PFSK-1 (cell line): ENCODE measurements around the gene UBL4B. TPM values are rescaled to one million over a fixed set of nuclear protein-coding genes. Genes with fewer than 3 reads are reported as not detected.

Experiments used
- FOXP2 ChIP-seq: optimal IDR thresholded peaks from 2 replicates; pipeline ENCODE3; 2011; ENCODE audit warnings: borderline replicate concordance, control low read depth, inconsistent platforms; ENCODE audit not compliant: insufficient read depth; ENCODE audit errors: extremely low read length, extremely low read depth
- POLR2AphosphoS5 ChIP-seq: IDR thresholded peaks from 2 replicates; pipeline ENCODE4 v1.6.1; 2012; ENCODE audit warnings: low read depth, mild to moderate bottlenecking, control low read depth, low read length, moderate library complexity
- REST ChIP-seq, 2 experiments: IDR thresholded peaks; 2 replicates each; pipeline versions ENCODE4 v1.6.1 to v1.8.0; 2011 to 2012; ENCODE audit warnings: low read depth in 2 of 2, low read length in 2 of 2, control low read depth in 1 of 2, inconsistent platforms in 1 of 2, mild to moderate bottlenecking in 1 of 2, moderate library complexity in 1 of 2; ENCODE audit not compliant: insufficient read depth in 1 of 2
- SIN3A ChIP-seq: IDR thresholded peaks from 2 replicates; pipeline ENCODE4 v1.6.1; 2012; ENCODE audit warnings: mild to moderate bottlenecking, low read length, moderate library complexity, borderline replicate concordance; ENCODE audit not compliant: insufficient read depth
- TAF1 ChIP-seq: IDR thresholded peaks from 2 replicates; pipeline ENCODE4 v1.6.1; 2012; ENCODE audit warnings: low read length, control low read depth, borderline replicate concordance; ENCODE audit not compliant: insufficient read depth
- polyA plus RNA-seq: library from polyadenylated mRNA; unstranded; fragments of >200 nt; gene quantifications from one replicate; pipeline ENCODE4 v1.2.1, GENCODE V29; 2012; ENCODE audit warnings: low read depth, missing spikeins; ENCODE audit not compliant: insufficient read length

The UBL4B gene
- polyA plus RNA-seq = 6.5 TPM

- no peak for TF ChIP-seq FOXP2
- TF ChIP-seq POLR2AphosphoS5 = no peak
- TF ChIP-seq TAF1 = no peak
These were observed at the start of gene UBL4B for GRCh38 chr1:110112143-110112542. Gene UBL4B, plus strand, starts transcription at chr1:110112443. Its CDS starts 92 bp downstream, at chr1:110112535.

GRCh38 chr1:110062612-110063011, 49.6 kb upstream of the UBL4B start:
- TF ChIP-seq SIN3A (no peak), REST (IDR thresholded peaks at IDR 0.05; ENCODE audit: insufficient read depth in 1 of 2, low read depth in 2 of 2, low read length in 2 of 2) (no peak), POLR2AphosphoS5 (no peak), FOXP2 (no peak), TAF1 (no peak)

- no peak for TF ChIP-seq POLR2AphosphoS5
- no peak for TF ChIP-seq REST (IDR thresholded peaks at IDR 0.05; ENCODE audit: insufficient read depth in 1 of 2, low read depth in 2 of 2, low read length in 2 of 2)
- TF ChIP-seq FOXP2 = no peak
These were observed 48.5 kb upstream of the UBL4B start for GRCh38 chr1:110063781-110064180.

GRCh38 chr1:110064576-110065337, 47.5 kb upstream of the UBL4B start:
- TF ChIP-seq POLR2AphosphoS5 = no peak
- no peak for TF ChIP-seq TAF1
- TF ChIP-seq FOXP2 = no peak
- TF ChIP-seq REST (IDR thresholded peaks at IDR 0.05; ENCODE audit: insufficient read depth in 1 of 2, low read depth in 2 of 2, low read length in 2 of 2) = no peak
- TF ChIP-seq SIN3A = no peak

- TF ChIP-seq FOXP2 (no peak), REST (IDR thresholded peaks at IDR 0.05; ENCODE audit: insufficient read depth in 1 of 2, low read depth in 2 of 2, low read length in 2 of 2) (no peak), POLR2AphosphoS5 (no peak), TAF1 (no peak), SIN3A (no peak)
These were observed 46.4 kb upstream of the UBL4B start for GRCh38 chr1:110065841-110066240.
